ENCODE data around the gene SETDB2. TPM values are rescaled to one million over a fixed set of nuclear protein-coding genes. Genes with fewer than 3 reads are reported as not detected.
A peak's percentile ranks its signal among the peaks of the same experiment; 100 is the strongest.

The SETDB2 gene
- total and polyA plus RNA-seq, 4 donors = 5.0 to 22.9 (median 8.6) TPM

GRCh38 chr13:49502954-49503353 lies 58.9 kb downstream of the SETDB2 start:
- Histone ChIP-seq H3K9ac (ENCODE audit: insufficient read depth in 1 of 2, low read length in 2 of 2) (no peak overlapping the region), H3K27me3 (ENCODE audit: control insufficient read depth in 3 of 3, insufficient read depth in 3 of 3, low read length in 2 of 3) (no peaks in the 10 kb centered on the region), H3K4me3 (no peak overlapping the region), H3K4me1 (ENCODE audit: control insufficient read depth in 5 of 5, insufficient read depth in 5 of 5, low read length in 5 of 5) (peaks cover 0 to 5% (median 0%) of the 10 kb centered on the region in 5 donors), H3K9me3 (ENCODE audit: control insufficient read depth in 4 of 4, insufficient read depth in 3 of 4, low read length in 3 of 4) (no peaks in the 10 kb centered on the region), H3K36me3 (ENCODE audit: control insufficient read depth in 4 of 4, insufficient read depth in 4 of 4, low read length in 4 of 4) (peaks cover 0 to 8% (median 4%) of the 10 kb centered on the region in 4 donors), H3K27ac (ENCODE audit: low read depth in 1 of 2, low read length in 1 of 2) (no peak overlapping the region)
- ATAC-seq (ENCODE audit: insufficient read depth, low FRiP score) (no peak), DNase-seq (peak in 2 of 3 donors; percentile 52 to 78)
- 30 to 42% methylated on average over 9 of the region's 9 CpGs for WGBS, 2 donors
- TF ChIP-seq CTCF (IDR thresholded peaks at IDR 0.05; ENCODE audit: control extremely low read depth, extremely low read depth) = no peak

- Histone ChIP-seq H3K27ac (ENCODE audit: low read depth in 1 of 2, low read length in 1 of 2) (no peak overlapping the region), H3K9ac (ENCODE audit: insufficient read depth in 1 of 2, low read length in 2 of 2) (no peak overlapping the region), H3K4me3 (no peak overlapping the region), H3K27me3 (ENCODE audit: control insufficient read depth in 3 of 3, insufficient read depth in 3 of 3, low read length in 2 of 3) (no peaks in the 10 kb centered on the region), H3K4me1 (ENCODE audit: control insufficient read depth in 5 of 5, insufficient read depth in 5 of 5, low read length in 5 of 5) (peaks cover 0 to 5% (median 0%) of the 10 kb centered on the region in 5 donors), H3K9me3 (ENCODE audit: control insufficient read depth in 4 of 4, insufficient read depth in 3 of 4, low read length in 3 of 4) (no peaks in the 10 kb centered on the region), H3K36me3 (ENCODE audit: control insufficient read depth in 4 of 4, insufficient read depth in 4 of 4, low read length in 4 of 4) (peaks cover 0 to 8% (median 4%) of the 10 kb centered on the region in 4 donors)
- no peak for TF ChIP-seq CTCF (IDR thresholded peaks at IDR 0.05; ENCODE audit: control extremely low read depth, extremely low read depth)
- no peak for ATAC-seq (ENCODE audit: insufficient read depth, low FRiP score)
- DNase-seq = no peak
- 97% methylated on average over 3 of the region's 3 CpGs for WGBS, 2 donors
Measured at GRCh38 chr13:49503951-49504350, 59.9 kb downstream of the SETDB2 start.

GRCh38 chr13:49512578-49512977 lies 68.5 kb downstream of the SETDB2 start:
- WGBS, 2 donors = 90 to 91% methylated on average over 2 of the region's 2 CpGs
- H3K27me3 ChIP-seq (ENCODE audit: control insufficient read depth in 3 of 3, insufficient read depth in 3 of 3, low read length in 2 of 3) = no peaks in the 10 kb centered on the region
- ATAC-seq (ENCODE audit: insufficient read depth, low FRiP score) (no peak), DNase-seq (no peak)
- no peak overlapping the region for H3K27ac ChIP-seq (ENCODE audit: low read depth in 1 of 2, low read length in 1 of 2)
- no peaks in the 10 kb centered on the region for H3K4me1 ChIP-seq (ENCODE audit: control insufficient read depth in 5 of 5, insufficient read depth in 5 of 5, low read length in 5 of 5)
- H3K9me3 ChIP-seq (ENCODE audit: control insufficient read depth in 4 of 4, insufficient read depth in 3 of 4, low read length in 3 of 4) = no peaks in the 10 kb centered on the region
- TF ChIP-seq CTCF (IDR thresholded peaks at IDR 0.05; ENCODE audit: control extremely low read depth, extremely low read depth) = no peak
- H3K4me3 ChIP-seq = no peak overlapping the region
- H3K36me3 ChIP-seq (ENCODE audit: control insufficient read depth in 4 of 4, insufficient read depth in 4 of 4, low read length in 4 of 4) = peaks cover 14 to 25% (median 21%) of the 10 kb centered on the region in 4 donors
- no peak overlapping the region for H3K9ac ChIP-seq (ENCODE audit: insufficient read depth in 1 of 2, low read length in 2 of 2)

- Histone ChIP-seq H3K4me3 (no peak overlapping the region), H3K27ac (ENCODE audit: low read depth in 1 of 2, low read length in 1 of 2) (no peak overlapping the region), H3K9ac (ENCODE audit: insufficient read depth in 1 of 2, low read length in 2 of 2) (no peak overlapping the region), H3K4me1 (ENCODE audit: control insufficient read depth in 5 of 5, insufficient read depth in 5 of 5, low read length in 5 of 5) (peaks cover 0 to 3% (median 0%) of the 10 kb centered on the region in 5 donors), H3K27me3 (ENCODE audit: control insufficient read depth in 3 of 3, insufficient read depth in 3 of 3, low read length in 2 of 3) (no peaks in the 10 kb centered on the region), H3K36me3 (ENCODE audit: control insufficient read depth in 4 of 4, insufficient read depth in 4 of 4, low read length in 4 of 4) (peaks cover 18 to 32% (median 25%) of the 10 kb centered on the region in 4 donors), H3K9me3 (ENCODE audit: control insufficient read depth in 4 of 4, insufficient read depth in 3 of 4, low read length in 3 of 4) (no peaks in the 10 kb centered on the region)
- ATAC-seq (ENCODE audit: insufficient read depth, low FRiP score) = no peak
- no peak for DNase-seq
- 83 to 87% methylated on average over 5 of the region's 5 CpGs for WGBS, 2 donors
- no peak for TF ChIP-seq CTCF (IDR thresholded peaks at IDR 0.05; ENCODE audit: control extremely low read depth, extremely low read depth)
Measured at GRCh38 chr13:49516467-49516866, 72.4 kb downstream of the SETDB2 start.
